ENCODE data around the gene MORC2.

MORC2 gene

DNA sequence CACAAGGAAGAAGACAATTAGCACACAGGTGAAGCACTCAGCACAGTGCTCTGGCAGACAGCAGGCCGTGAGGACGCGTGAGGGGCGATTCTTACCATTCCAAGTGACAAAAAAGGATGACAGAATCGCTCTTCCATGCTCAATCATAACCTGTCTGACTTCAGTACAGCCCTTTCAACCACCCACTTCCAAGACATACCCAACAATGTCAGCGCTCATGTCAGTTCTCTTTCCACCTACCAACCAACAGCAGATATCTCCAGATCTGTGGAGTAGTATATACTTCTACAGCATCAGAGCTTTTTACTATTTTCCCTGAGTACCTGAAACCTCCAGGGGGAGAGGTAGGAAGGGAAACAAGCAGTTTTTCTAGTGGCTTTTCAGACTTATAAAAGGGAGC, 40.2 kb downstream of the MORC2 start:
- H3K27ac ChIP-seq = no peak overlapping the region
- no peak for TF ChIP-seq ZFX (IDR thresholded peaks at IDR 0.05)
- TF ChIP-seq, protein P1, sequence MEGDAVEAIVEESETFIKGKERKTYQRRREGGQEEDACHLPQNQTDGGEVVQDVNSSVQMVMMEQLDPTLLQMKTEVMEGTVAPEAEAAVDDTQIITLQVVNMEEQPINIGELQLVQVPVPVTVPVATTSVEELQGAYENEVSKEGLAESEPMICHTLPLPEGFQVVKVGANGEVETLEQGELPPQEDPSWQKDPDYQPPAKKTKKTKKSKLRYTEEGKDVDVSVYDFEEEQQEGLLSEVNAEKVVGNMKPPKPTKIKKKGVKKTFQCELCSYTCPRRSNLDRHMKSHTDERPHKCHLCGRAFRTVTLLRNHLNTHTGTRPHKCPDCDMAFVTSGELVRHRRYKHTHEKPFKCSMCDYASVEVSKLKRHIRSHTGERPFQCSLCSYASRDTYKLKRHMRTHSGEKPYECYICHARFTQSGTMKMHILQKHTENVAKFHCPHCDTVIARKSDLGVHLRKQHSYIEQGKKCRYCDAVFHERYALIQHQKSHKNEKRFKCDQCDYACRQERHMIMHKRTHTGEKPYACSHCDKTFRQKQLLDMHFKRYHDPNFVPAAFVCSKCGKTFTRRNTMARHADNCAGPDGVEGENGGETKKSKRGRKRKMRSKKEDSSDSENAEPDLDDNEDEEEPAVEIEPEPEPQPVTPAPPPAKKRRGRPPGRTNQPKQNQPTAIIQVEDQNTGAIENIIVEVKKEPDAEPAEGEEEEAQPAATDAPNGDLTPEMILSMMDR (conservative IDR thresholded peaks at IDR 0.05) = no peak

DNA sequence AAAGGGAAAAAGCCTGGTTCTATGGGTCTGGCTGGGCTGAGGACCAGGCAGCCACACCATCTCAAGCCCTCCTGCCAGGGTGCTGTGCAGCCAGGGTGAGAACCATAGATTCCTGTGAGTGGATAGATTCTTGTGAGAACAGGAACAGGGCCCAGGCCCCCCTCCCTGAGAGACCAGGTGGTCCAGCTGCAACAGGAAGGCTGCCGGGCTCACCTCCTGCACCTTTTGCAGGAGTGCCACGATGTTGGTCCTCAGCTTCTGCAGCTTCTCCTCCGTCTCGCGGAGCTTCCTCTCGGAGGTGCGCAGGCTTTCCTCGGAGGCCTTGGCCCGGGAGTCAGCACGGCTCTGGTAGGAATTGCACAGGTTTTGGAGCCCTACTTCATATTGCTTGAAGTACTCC, 40.8 kb downstream of the MORC2 start:
- H3K27ac ChIP-seq = no peak overlapping the region
- TF ChIP-seq, protein P1 (conservative IDR thresholded peaks at IDR 0.05) = no peak
- no peak for TF ChIP-seq ZFX (IDR thresholded peaks at IDR 0.05)

DNA sequence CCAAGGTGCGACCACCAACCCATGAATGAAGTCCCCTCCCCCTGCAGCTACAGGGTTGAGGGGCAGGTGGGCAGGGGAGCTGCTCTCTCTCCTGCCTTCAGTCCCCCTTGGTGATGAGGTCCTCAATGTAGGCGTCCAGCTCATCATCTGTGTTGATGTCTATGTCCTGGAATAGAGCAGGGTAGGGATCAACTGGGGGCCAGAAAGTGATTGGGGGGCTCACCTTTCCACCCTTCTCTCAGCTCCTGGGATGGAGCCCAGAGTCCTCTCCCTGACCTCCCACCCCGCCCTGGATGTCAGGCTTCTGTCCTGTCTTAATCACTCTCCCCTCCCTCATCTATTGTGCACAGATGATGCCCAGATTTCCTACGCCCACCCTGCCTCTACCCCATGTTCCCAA, 41.9 kb downstream of the MORC2 start:
- no peak for TF ChIP-seq ZFX (IDR thresholded peaks at IDR 0.05)
- TF ChIP-seq, protein P1 (conservative IDR thresholded peaks at IDR 0.05) = no peak
- no peak overlapping the region for H3K27ac ChIP-seq

DNA sequence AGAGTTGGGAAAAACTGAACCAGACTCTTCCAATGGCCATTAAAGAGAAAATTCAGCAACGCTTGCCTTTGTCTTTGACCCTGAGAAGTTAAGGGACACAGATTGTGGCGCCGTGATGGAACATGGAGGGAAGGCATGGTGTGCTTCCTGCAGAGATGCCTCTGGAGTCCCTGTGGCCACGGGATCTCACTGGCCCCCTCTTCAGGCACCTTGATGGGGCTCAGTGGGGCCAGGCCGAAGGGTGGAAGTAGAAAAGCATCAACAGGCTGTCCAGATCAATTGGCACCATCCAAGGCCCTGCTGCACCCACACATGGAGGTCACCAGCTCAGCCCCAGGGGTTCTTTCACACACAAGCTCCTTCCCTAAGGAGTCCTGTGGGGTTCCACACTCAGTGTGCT, 42.9 kb downstream of the MORC2 start:
- H3K27ac ChIP-seq = no peak overlapping the region
- TF ChIP-seq, protein P1 (conservative IDR thresholded peaks at IDR 0.05) = no peak
- no peak for TF ChIP-seq ZFX (IDR thresholded peaks at IDR 0.05)

DNA sequence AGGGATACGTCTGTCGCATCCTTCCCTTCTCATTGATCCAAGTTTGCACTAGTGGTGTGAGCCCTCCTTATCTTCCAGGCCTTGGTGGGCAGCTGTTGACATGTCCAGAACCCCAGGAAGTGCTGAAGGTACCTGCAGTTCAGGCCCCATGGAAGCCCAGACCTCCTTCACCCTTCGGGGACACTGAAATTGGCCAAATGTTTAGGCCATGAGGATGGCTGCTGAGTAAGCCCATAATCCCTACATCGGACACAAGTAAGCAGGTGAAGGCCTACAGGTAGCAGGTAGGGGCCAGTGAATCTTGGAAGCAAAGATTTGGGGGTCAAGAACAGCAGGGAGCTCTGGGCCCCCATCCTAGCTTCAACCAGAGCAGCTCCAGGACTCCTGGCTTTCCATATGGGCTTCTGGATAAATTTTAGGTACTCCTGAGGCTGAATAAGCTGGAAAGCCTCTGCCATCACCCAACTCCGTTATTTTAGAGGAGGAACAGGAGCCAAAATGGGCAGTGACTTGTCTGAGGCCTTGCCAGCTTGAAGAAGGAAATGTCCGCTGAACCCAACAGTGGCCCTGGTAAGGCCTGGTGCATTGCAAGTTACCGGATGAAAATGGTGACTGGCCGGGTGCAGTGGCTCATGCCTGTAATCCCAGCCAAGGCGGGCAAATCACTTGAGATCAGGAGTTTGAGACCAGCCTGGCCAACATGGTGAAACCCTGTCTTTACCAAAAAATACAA, 45.2 kb downstream of the MORC2 start:
- H3K27ac ChIP-seq = no peak overlapping the region
- no peak for TF ChIP-seq ZFX (IDR thresholded peaks at IDR 0.05)
- TF ChIP-seq, protein P1 (conservative IDR thresholded peaks at IDR 0.05) = no peak

DNA sequence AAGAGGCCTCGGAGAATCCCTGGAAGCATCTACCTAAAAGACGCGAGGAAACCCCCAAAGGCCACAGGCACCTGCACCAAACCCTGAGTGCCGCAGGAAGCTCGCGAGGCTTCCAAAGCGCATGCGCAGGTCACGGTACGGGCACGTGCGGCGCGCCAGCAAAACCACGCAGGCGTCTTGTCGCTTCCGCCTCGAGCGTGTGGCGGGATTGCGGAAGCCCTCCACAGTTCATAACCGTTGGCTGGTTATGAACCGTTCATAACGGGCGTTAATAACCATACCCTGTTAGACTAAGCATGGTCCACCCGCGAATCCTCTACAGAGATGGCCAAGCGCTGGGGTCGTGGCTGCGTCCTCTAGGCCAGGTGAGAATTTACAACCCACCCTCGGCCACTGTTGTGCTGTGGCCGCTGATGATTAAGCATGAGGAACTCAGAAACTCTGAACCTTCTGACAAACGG, 46.4 kb downstream of the MORC2 start:
- TF ChIP-seq ZFX (IDR thresholded peaks at IDR 0.05) = no peak
- TF ChIP-seq, protein P1 (conservative IDR thresholded peaks at IDR 0.05) = no peak
- no peak overlapping the region for H3K27ac ChIP-seq

DNA sequence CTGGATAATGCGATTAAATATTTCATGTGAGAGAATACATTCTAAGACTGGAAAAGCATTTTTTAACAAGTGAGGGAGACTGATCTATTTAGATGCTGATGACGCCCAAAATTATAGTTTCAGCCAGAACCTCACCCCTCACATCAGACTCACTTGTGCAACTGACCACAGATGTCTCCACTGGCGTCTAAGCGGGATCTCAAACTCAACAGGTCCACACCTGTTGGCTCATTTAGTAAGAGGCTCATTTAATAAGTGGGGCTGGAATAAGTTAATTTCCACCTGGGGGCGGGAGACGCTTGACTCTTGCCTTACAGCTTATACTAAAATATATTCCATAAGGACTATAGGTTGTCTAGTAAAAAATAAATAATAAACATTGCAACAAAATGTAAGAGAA, 47.5 kb downstream of the MORC2 start:
- no peak overlapping the region for H3K27ac ChIP-seq
- TF ChIP-seq, protein P1 (conservative IDR thresholded peaks at IDR 0.05) = no peak
- no peak for TF ChIP-seq ZFX (IDR thresholded peaks at IDR 0.05)

All from C4-2B (cell line).